IPS DF 6.9 (cell line): Measurements from ENCODE around the gene PIP4K2A.
"Not testable (repeated sequence)": the region's sequence is repeated elsewhere in the genome, so short reads cannot be mapped to it uniquely, and the experiment has no call there.

Source experiments
- DNase-seq: peaks from one replicate; pipeline ENCODE4 v3.0.0-alpha.2; 2013; ENCODE audit warnings: low read depth, low spot score
- H3K27ac ChIP-seq: one replicate; pipeline ENCODE4 v1.5.1; 2013; ENCODE audit warnings: low read length, control low read depth
- H3K27me3 ChIP-seq: 2 replicates; pipeline ENCODE4 v1.6.1; 2013; ENCODE audit warnings: mild to moderate bottlenecking, low read length; ENCODE audit not compliant: control insufficient read depth, insufficient read depth
- H3K36me3 ChIP-seq: 2 replicates; pipeline ENCODE4 v1.6.1; 2013; ENCODE audit warnings: low read length; ENCODE audit not compliant: control insufficient read depth, insufficient read depth
- H3K4me1 ChIP-seq: 2 replicates; pipeline ENCODE4 v1.6.1; 2013; ENCODE audit warnings: low read length; ENCODE audit not compliant: control insufficient read depth, insufficient read depth
- H3K4me3 ChIP-seq: 2 replicates; pipeline ENCODE4 v1.5.1; 2013; ENCODE audit warnings: mild to moderate bottlenecking, low read length
- H3K9me3 ChIP-seq: 2 replicates; pipeline ENCODE4 v1.6.1; 2013; ENCODE audit warnings: low read length, inconsistent platforms; ENCODE audit not compliant: control insufficient read depth, insufficient read depth
- WGBS: extraction: QIAGEN DNeasy Blood & Tissue Kit; methylation state at CpG from one replicate; pipeline ENCODE4 v1.1.7; 2013; ENCODE audit warnings: mixed read lengths, missing lambda C conversion rate; ENCODE audit not compliant: insufficient read length, insufficient coverage; 5-methylcytosine and 5-hydroxymethylcytosine counted together

The PIP4K2A gene

DNA sequence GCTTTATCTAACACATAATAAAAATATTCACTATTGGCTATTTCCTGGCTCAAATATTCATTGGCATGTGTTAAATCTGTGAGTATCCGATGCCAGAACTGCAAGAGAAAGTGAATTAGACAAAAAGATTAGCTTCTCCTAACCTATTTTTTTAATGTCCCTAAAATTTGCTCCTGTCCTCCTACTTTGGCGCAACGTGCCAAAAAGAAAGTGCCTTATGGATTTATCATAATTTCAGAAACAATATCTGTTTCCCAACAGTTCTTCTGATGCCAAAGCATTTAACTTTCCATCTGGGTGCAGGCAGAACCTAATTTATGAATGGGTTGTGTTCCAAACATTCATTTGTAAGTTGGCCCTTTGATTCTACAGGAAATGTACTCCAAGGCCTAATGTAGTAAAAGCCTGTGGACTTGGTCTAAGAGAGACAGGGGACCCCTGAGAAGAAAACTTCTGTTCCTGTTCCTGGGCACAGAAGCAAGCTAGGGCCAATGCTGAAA lies 15.4 kb downstream of the PIP4K2A start:
- DNase-seq = no peak
- no peak overlapping the region for H3K4me3 ChIP-seq
- H3K9me3 ChIP-seq = no peaks in the 10 kb centered on the region
- no CpG with 5 or more reads among the region's 3 CpGs for WGBS
- H3K27ac ChIP-seq = no peak overlapping the region
- H3K4me1 ChIP-seq = peaks cover 8% of the 10 kb centered on the region; the same call in 1 of the 2 replicates
- H3K36me3 ChIP-seq = no peaks in the 10 kb centered on the region
- H3K27me3 ChIP-seq = no peaks in the 10 kb centered on the region

GRCh38 chr10:22697800-22698199 lies 16.6 kb downstream of the PIP4K2A start:
- H3K4me1 ChIP-seq = peaks cover 8% of the 10 kb centered on the region; the same call in 1 of the 2 replicates

GRCh38 chr10:22697101-22697500 lies 17.3 kb downstream of the PIP4K2A start:
- WGBS = no CpG with 5 or more reads among the region's 4 CpGs
- no peaks in the 10 kb centered on the region for H3K27me3 ChIP-seq
- H3K36me3 ChIP-seq = no peaks in the 10 kb centered on the region; the same call in 1 of the 2 replicates
- DNase-seq = no peak
- peaks cover 8% of the 10 kb centered on the region; the same call in 1 of the 2 replicates for H3K4me1 ChIP-seq
- no peak overlapping the region for H3K27ac ChIP-seq
- H3K4me3 ChIP-seq = no peak overlapping the region
- H3K9me3 ChIP-seq = no peaks in the 10 kb centered on the region; the same call in 1 of the 2 replicates

More at GRCh38 chr10:22697800-22698199, 16.6 kb downstream of the PIP4K2A start:
- H3K36me3 ChIP-seq = no peaks in the 10 kb centered on the region
- no peak overlapping the region for H3K4me3 ChIP-seq
- H3K27ac ChIP-seq = no peak overlapping the region
- no peaks in the 10 kb centered on the region for H3K27me3 ChIP-seq
- DNase-seq = no peak
- no peaks in the 10 kb centered on the region for H3K9me3 ChIP-seq
- WGBS = no CpG with 5 or more reads among the region's 10 CpGs

DNA sequence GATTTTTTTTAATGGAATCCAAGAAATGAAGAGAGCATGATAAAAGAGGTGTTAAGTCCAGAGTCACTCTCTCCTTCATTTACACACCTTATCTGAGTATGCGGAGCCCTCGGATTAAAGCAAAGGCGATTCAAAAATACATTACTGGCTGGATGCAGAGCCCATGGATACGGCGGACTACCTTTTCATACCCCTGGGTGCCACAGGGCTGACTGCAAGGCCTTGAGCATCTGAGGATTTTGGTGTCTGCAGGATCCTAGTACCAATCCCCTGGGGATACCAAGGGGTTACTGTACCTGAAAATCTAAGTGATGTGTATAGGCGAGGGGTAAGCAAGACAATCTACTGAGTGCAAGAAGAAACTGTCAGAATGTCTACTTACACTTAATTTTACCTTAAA lies 20.5 kb downstream of the PIP4K2A start:
- Histone ChIP-seq H3K36me3 (no peaks in the 10 kb centered on the region; the same call in 1 of the 2 replicates), H3K9me3 (no peaks in the 10 kb centered on the region; the same call in 1 of the 2 replicates), H3K27ac (no peak overlapping the region), H3K4me1 (no peaks in the 10 kb centered on the region; the same call in 1 of the 2 replicates), H3K27me3 (no peaks in the 10 kb centered on the region), H3K4me3 (no peak overlapping the region)
- WGBS = no CpG with 5 or more reads among the region's 6 CpGs
- DNase-seq = no peak

- no peak for DNase-seq
- Histone ChIP-seq H3K27ac (no peak overlapping the region), H3K27me3 (no peaks in the 10 kb centered on the region), H3K36me3 (no peaks in the 10 kb centered on the region; the same call in 1 of the 2 replicates), H3K4me3 (no peak overlapping the region), H3K9me3 (no peaks in the 10 kb centered on the region; the same call in 1 of the 2 replicates), H3K4me1 (no peaks in the 10 kb centered on the region; the same call in 1 of the 2 replicates)
- WGBS = no CpG with 5 or more reads among the region's 5 CpGs
Observed at GRCh38 chr10:22693371-22693784, 21.0 kb downstream of the PIP4K2A start.

GRCh38 chr10:22692119-22692518 lies 22.3 kb downstream of the PIP4K2A start:
- H3K27me3 ChIP-seq, H3K4me1 ChIP-seq, H3K36me3 ChIP-seq, H3K9me3 ChIP-seq, H3K27ac ChIP-seq, H3K4me3 ChIP-seq, DNase-seq: not testable (repeated sequence)
- no CpG with 5 or more reads among the region's 5 CpGs for WGBS

- H3K27ac ChIP-seq = no peak overlapping the region
- no peak overlapping the region for H3K4me3 ChIP-seq
- H3K36me3 ChIP-seq = no peaks in the 10 kb centered on the region; the same call in 1 of the 2 replicates
- no peaks in the 10 kb centered on the region; the same call in 1 of the 2 replicates for H3K9me3 ChIP-seq
- H3K4me1 ChIP-seq = no peaks in the 10 kb centered on the region; the same call in 1 of the 2 replicates
- WGBS = no CpG with 5 or more reads among the region's 9 CpGs
- no peaks in the 10 kb centered on the region for H3K27me3 ChIP-seq
- peak; percentile 50 for DNase-seq
Observed at GRCh38 chr10:22690614-22691431, 23.6 kb downstream of the PIP4K2A start.

GRCh38 chr10:22690158-22690557 lies 24.2 kb downstream of the PIP4K2A start:
- Histone ChIP-seq H3K27ac (no peak overlapping the region), H3K9me3 (no peaks in the 10 kb centered on the region; the same call in 1 of the 2 replicates), H3K36me3 (no peaks in the 10 kb centered on the region; the same call in 1 of the 2 replicates), H3K4me3 (no peak overlapping the region), H3K27me3 (no peaks in the 10 kb centered on the region), H3K4me1 (no peaks in the 10 kb centered on the region; the same call in 1 of the 2 replicates)
- no peak for DNase-seq
- no CpG with 5 or more reads among the region's 2 CpGs for whole genome bisulfite sequencing

DNA sequence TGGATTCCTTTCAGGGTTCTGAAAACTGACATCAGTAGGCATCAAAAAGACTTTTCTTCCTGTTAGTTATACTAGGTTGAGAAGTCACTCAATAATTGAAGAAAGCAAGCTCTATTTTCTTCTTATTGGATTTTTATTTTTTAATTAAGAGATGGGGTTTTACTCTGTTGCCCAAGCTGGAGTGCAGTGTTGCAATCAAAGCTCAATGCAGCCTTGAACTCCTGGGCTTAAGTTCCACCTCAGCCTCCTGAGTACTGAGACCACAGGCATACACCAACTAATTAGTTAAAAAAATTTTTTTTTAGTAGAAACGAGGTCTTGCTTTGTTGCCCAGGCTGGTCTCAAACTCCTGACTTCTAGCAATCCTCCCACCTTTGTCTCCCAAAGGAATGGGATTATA lies 28.0 kb downstream of the PIP4K2A start:
- Histone ChIP-seq H3K27ac (no peak overlapping the region), H3K9me3 (no peaks in the 10 kb centered on the region; the same call in 1 of the 2 replicates), H3K4me1 (peaks cover 5% of the 10 kb centered on the region; the same call in 1 of the 2 replicates), H3K27me3 (no peaks in the 10 kb centered on the region), H3K4me3 (no peak overlapping the region), H3K36me3 (no peaks in the 10 kb centered on the region)
- DNase-seq = no peak
- no CpG with 5 or more reads among the region's 1 CpG for WGBS

DNA sequence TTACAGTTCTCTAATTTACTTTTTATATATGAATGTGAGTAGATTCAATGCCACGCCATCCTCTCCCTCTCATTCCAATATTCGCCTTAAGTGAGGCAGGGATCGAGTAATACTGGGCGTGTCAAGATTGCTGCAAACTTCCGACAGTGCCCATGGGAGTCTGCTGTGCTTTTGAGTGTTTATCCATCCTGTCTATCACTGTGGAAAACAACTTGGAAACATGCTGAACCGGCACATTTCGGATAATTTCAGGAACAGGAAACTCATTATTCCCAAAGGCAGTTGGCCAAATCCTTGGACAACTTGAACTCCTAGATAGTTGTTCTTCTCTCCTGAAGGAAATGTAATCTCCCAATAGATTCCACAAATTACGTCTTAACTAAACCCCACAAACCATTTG lies 28.5 kb downstream of the PIP4K2A start:
- H3K9me3 ChIP-seq = no peaks in the 10 kb centered on the region; the same call in 1 of the 2 replicates

More for the DNA sequence above, 28.5 kb downstream of the PIP4K2A start:
- H3K4me3 ChIP-seq = no peak overlapping the region
- no peak overlapping the region for H3K27ac ChIP-seq
- no peaks in the 10 kb centered on the region for H3K36me3 ChIP-seq
- peaks cover 7% of the 10 kb centered on the region; the same call in 1 of the 2 replicates for H3K4me1 ChIP-seq
- no CpG with 5 or more reads among the region's 8 CpGs for WGBS
- no peak for DNase-seq
- no peaks in the 10 kb centered on the region for H3K27me3 ChIP-seq
